Measurements from ENCODE around the gene ABCD2. TPM values are rescaled to one million over a fixed set of nuclear protein-coding genes. Genes with fewer than 3 reads are reported as not detected.

Gene ABCD2
- total RNA-seq, 1 donor from 2014 or later = 0.70 TPM

DNA sequence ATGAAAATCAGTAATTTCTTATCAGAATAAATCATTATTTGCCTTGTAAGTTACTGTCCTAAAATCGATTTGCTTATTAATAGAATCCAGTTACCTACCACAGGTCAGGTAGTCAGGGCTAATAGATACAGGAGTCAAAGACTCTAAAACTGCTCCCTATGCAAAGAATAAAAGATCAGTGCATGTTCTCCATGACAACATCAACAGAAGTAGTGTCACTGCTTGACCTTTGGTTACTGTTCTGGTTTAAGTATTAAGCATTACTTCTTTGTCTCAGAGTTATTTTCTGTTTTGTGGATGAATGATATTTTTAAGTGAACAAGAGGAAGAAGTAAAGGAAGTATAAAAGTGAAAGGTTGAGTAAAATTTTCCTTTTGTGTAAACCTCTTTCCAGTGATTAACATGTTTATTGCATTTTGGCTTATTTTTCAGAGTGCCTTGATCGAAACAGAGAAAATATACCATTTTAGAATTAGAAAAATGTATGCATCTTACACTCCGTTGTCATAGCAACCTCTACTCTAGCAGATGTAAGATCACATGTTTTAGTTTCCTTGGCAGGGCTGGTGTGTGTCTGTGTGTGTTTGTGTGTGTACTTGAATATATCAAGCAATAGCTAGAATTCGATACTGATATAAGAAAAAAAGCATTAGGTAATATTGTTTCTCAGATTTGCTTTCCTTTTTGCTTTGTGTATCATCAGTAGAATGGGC is 44.7 kb downstream of the ABCD2 start:
- TF ChIP-seq, protein P1, sequence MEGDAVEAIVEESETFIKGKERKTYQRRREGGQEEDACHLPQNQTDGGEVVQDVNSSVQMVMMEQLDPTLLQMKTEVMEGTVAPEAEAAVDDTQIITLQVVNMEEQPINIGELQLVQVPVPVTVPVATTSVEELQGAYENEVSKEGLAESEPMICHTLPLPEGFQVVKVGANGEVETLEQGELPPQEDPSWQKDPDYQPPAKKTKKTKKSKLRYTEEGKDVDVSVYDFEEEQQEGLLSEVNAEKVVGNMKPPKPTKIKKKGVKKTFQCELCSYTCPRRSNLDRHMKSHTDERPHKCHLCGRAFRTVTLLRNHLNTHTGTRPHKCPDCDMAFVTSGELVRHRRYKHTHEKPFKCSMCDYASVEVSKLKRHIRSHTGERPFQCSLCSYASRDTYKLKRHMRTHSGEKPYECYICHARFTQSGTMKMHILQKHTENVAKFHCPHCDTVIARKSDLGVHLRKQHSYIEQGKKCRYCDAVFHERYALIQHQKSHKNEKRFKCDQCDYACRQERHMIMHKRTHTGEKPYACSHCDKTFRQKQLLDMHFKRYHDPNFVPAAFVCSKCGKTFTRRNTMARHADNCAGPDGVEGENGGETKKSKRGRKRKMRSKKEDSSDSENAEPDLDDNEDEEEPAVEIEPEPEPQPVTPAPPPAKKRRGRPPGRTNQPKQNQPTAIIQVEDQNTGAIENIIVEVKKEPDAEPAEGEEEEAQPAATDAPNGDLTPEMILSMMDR (conservative IDR thresholded peaks at IDR 0.05) = no peak
- Mint-ChIP-seq H3K27ac (ENCODE audit: unreplicated experiment) (peak overlapping the region; percentile 94), H3K27me3 (ENCODE audit: low read depth) (no peaks in the 10 kb centered on the region), H3K36me3 (ENCODE audit: low read depth) (no peaks in the 10 kb centered on the region), H3K4me3 (no peak overlapping the region), H3K4me1 (peaks cover 22% of the 10 kb centered on the region), H3K9me3 (peaks cover 2% of the 10 kb centered on the region)
- DNase-seq (ENCODE audit: low read depth, low spot score) = no peak

DNA sequence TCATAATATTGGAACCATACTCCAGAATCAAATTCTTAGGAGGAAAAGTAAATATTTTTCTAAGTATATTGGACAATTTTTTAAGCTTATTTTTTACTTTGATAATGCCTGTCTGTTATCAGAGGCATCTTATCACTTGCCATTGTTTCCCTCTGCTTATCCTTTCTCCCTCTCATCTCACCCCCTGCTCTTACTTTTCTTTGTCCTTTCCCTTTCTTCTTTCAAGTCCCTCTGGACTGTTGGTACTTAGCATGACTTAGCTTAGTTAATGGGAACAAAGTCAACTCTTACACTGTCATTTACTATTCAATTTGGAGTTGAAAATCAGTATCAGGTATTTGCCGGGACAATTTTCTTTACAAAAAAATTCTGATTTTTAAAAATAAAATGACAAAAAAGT is 45.2 kb downstream of the ABCD2 start:
- H3K4me3 Mint-ChIP-seq = no peak overlapping the region
- peaks cover 2% of the 10 kb centered on the region for H3K9me3 Mint-ChIP-seq
- TF ChIP-seq, protein P1 (conservative IDR thresholded peaks at IDR 0.05) = no peak
- no peaks in the 10 kb centered on the region for H3K27me3 Mint-ChIP-seq (ENCODE audit: low read depth)
- peak overlapping the region; percentile 89 for H3K27ac Mint-ChIP-seq (ENCODE audit: unreplicated experiment)
- peaks cover 22% of the 10 kb centered on the region for H3K4me1 Mint-ChIP-seq
- no peak for DNase-seq (ENCODE audit: low read depth, low spot score)
- H3K36me3 Mint-ChIP-seq (ENCODE audit: low read depth) = peaks cover 5% of the 10 kb centered on the region

DNA sequence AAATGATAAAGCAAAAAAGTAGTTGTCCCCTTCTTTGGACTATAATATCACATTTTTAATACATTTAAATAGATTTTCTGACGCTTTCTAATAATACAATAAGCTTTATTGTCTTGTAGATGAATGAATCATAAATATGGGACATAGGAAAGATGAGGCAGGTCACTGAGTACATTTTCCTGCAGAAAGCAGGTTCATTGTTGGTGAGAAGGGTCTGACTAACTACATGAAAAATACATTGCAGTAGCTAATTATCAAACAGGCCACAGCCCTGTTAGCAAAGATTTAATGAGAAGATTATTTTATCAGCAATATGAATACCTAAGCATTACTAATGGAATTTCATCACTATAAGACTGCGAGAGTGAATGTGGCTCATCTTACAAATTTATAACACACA is 45.6 kb downstream of the ABCD2 start:
- Mint-ChIP-seq H3K36me3 (ENCODE audit: low read depth) (peaks cover 5% of the 10 kb centered on the region), H3K4me3 (no peak overlapping the region), H3K9me3 (peaks cover 2% of the 10 kb centered on the region), H3K27ac (ENCODE audit: unreplicated experiment) (no peak overlapping the region), H3K27me3 (ENCODE audit: low read depth) (no peaks in the 10 kb centered on the region), H3K4me1 (peaks cover 22% of the 10 kb centered on the region)
- TF ChIP-seq, protein P1 (conservative IDR thresholded peaks at IDR 0.05) = no peak
- no peak for DNase-seq (ENCODE audit: low read depth, low spot score)

DNA sequence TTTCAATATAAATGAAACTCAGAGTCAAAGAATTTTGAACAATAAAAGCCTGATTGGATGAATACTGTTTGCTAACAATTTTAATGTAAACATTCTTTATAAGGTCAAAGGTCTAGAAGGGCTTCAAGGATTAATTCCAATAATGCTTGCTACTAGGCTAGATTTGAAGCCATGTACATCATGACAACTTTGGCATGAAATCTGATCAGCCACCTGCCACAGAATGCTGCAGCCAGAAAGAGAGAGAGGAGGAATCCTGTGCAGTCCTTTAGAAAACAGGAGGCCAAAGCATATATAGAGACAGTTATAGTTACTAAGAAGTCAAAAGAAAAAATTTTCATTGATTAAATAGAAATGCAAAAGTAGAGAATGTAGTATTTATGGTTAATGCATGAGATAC is 47.1 kb downstream of the ABCD2 start:
- TF ChIP-seq, protein P1 (conservative IDR thresholded peaks at IDR 0.05) = no peak
- DNase-seq (ENCODE audit: low read depth, low spot score) = no peak
- Mint-ChIP-seq H3K27ac (ENCODE audit: unreplicated experiment) (no peak overlapping the region), H3K4me1 (peaks cover 22% of the 10 kb centered on the region), H3K4me3 (no peak overlapping the region), H3K36me3 (ENCODE audit: low read depth) (peaks cover 9% of the 10 kb centered on the region), H3K27me3 (ENCODE audit: low read depth) (no peaks in the 10 kb centered on the region), H3K9me3 (peaks cover 2% of the 10 kb centered on the region)

DNA sequence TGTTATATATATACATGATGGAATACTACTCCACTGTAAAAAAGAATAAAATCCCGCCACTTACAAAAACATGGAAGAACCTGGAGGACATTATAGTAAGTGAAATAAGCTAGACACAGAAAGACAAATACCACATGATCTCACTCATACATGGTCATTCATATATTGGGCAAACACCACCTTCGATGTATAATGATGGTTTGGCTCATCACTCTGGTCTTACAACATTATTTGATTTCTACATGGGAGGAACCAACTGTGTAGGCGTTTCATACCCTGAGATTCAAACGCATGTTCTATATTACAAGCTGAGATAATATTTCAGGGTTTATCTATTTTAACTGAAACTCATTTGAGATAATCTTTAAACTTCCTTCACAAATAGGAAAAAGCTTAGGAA is 48.3 kb downstream of the ABCD2 start:
- Mint-ChIP-seq H3K9me3 (peaks cover 5% of the 10 kb centered on the region), H3K27ac (ENCODE audit: unreplicated experiment) (no peak overlapping the region), H3K4me1 (peaks cover 22% of the 10 kb centered on the region), H3K27me3 (ENCODE audit: low read depth) (no peaks in the 10 kb centered on the region), H3K36me3 (ENCODE audit: low read depth) (peaks cover 17% of the 10 kb centered on the region), H3K4me3 (no peak overlapping the region)
- no peak for DNase-seq (ENCODE audit: low read depth, low spot score)
- TF ChIP-seq, protein P1 (conservative IDR thresholded peaks at IDR 0.05) = no peak

Measured in neural crest cell (in vitro differentiated cells).